Loucy (cell line): ENCODE data around the gene ART1.

Source experiments
- H2AFZ ChIP-seq: fragments of 200-600 bp; sonication (generic); 2 replicates; pipeline ENCODE4 v1.6.0; 2016; ENCODE audit warnings: antibody characterized with exemption, mild to moderate bottlenecking, low read length, moderate library complexity
- H3F3A ChIP-seq: fragments of 200-600 bp; 2 replicates; pipeline ENCODE4 v1.6.0; 2016; ENCODE audit warnings: antibody characterized with exemption, low read depth, mild to moderate bottlenecking
- H3K27me3 ChIP-seq: fragments of 200-600 bp; sonication (generic); 2 replicates; pipeline ENCODE4 v1.6.1; 2014; ENCODE audit warnings: low read length, mild to moderate bottlenecking; ENCODE audit not compliant: insufficient read depth, poor library complexity, severe bottlenecking
- H3K36me3 ChIP-seq: fragments of 200-600 bp; sonication (generic); 2 replicates; pipeline ENCODE4 v1.6.1; 2016; ENCODE audit warnings: low read length; ENCODE audit not compliant: insufficient read depth
- H3K4me1 ChIP-seq: fragments of 200-600 bp; sonication (generic); 2 replicates; pipeline ENCODE4 v1.5.1; 2014; ENCODE audit warnings: low read length, mild to moderate bottlenecking; ENCODE audit not compliant: insufficient read depth, poor library complexity, severe bottlenecking
- H3K4me2 ChIP-seq: fragments of 200-600 bp; sonication (generic); 2 replicates; pipeline ENCODE4 v1.6.0; 2014; ENCODE audit warnings: antibody characterized with exemption, low read length, low read depth, mild to moderate bottlenecking; ENCODE audit not compliant: poor library complexity, severe bottlenecking
- H3K4me3 ChIP-seq: fragments of 200-600 bp; sonication (generic); 2 replicates; pipeline ENCODE4 v1.5.1; 2014; ENCODE audit warnings: low read length, mild to moderate bottlenecking, mixed read lengths; ENCODE audit not compliant: poor library complexity, severe bottlenecking
- H3K79me2 ChIP-seq: fragments of 200-600 bp; sonication (generic); 2 replicates; pipeline ENCODE4 v1.6.1; 2014; ENCODE audit warnings: low read length; ENCODE audit not compliant: insufficient read depth
- H3K9ac ChIP-seq: fragments of 200-600 bp; sonication (generic); 2 replicates; pipeline ENCODE4 v1.6.0; 2014; ENCODE audit warnings: mild to moderate bottlenecking, low read depth, low read length, moderate library complexity; ENCODE audit not compliant: poor library complexity, severe bottlenecking
- H3K9me2 ChIP-seq: fragments of 200-600 bp; sonication (generic); replicated peaks from 2 replicates; pipeline ENCODE4 v1.6.1; 2016; ENCODE audit warnings: low read depth, low read length, mixed read lengths
- H3K9me3 ChIP-seq: fragments of 200-600 bp; sonication (generic); 2 replicates; pipeline ENCODE4 v1.6.1; 2014; ENCODE audit warnings: mild to moderate bottlenecking, antibody characterized with exemption, low read length, low read depth; ENCODE audit not compliant: insufficient read depth
- H4K20me1 ChIP-seq: fragments of 200-600 bp; sonication (generic); 2 replicates; pipeline ENCODE4 v1.6.0; 2014; ENCODE audit warnings: antibody characterized with exemption, low read length, mild to moderate bottlenecking; ENCODE audit not compliant: insufficient read depth, poor library complexity, severe bottlenecking
- EZH2phosphoT487 ChIP-seq: fragments of 200-600 bp; IDR thresholded peaks from 2 replicates; pipeline ENCODE4 v1.6.1; 2018; ENCODE audit warnings: antibody characterized with exemption, mild to moderate bottlenecking, moderate library complexity, borderline replicate concordance
- TF ChIP-seq, protein P1 (sequence below): fragments of 200-600 bp; sonication (generic); conservative IDR thresholded peaks from 2 replicates; pipeline ENCODE4 v1.5.1; 2014; ENCODE audit warnings: mild to moderate bottlenecking, antibody characterized with exemption, low read length

Gene ART1

GRCh38 chr11:3710485-3711259 is 65.7 kb downstream of the ART1 start:
- Histone ChIP-seq H3K4me1 (no peaks in the 10 kb centered on the region), H3K4me3 (no peak overlapping the region), H3K9ac (no peak overlapping the region), H4K20me1 (peaks cover 6% of the 10 kb centered on the region), H3K9me2 (no peaks in the 10 kb centered on the region), H3K4me2 (no peak overlapping the region), H3K9me3 (no peaks in the 10 kb centered on the region), H3K27me3 (no peaks in the 10 kb centered on the region), H3K36me3 (peaks cover 94% of the 10 kb centered on the region; the same call in 1 of the 2 replicates), H3F3A (no peaks in the 10 kb centered on the region), H2AFZ (no peak overlapping the region), H3K79me2 (no peaks in the 10 kb centered on the region)
- TF ChIP-seq, protein P1, sequence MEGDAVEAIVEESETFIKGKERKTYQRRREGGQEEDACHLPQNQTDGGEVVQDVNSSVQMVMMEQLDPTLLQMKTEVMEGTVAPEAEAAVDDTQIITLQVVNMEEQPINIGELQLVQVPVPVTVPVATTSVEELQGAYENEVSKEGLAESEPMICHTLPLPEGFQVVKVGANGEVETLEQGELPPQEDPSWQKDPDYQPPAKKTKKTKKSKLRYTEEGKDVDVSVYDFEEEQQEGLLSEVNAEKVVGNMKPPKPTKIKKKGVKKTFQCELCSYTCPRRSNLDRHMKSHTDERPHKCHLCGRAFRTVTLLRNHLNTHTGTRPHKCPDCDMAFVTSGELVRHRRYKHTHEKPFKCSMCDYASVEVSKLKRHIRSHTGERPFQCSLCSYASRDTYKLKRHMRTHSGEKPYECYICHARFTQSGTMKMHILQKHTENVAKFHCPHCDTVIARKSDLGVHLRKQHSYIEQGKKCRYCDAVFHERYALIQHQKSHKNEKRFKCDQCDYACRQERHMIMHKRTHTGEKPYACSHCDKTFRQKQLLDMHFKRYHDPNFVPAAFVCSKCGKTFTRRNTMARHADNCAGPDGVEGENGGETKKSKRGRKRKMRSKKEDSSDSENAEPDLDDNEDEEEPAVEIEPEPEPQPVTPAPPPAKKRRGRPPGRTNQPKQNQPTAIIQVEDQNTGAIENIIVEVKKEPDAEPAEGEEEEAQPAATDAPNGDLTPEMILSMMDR: no peak
- TF ChIP-seq EZH2phosphoT487: no peak

GRCh38 chr11:3712274-3712673 is 67.3 kb downstream of the ART1 start:
- Histone ChIP-seq H4K20me1 (peaks cover 6% of the 10 kb centered on the region), H3K27me3 (no peaks in the 10 kb centered on the region), H3K4me1 (no peaks in the 10 kb centered on the region), H3F3A (no peaks in the 10 kb centered on the region), H3K9me3 (no peaks in the 10 kb centered on the region), H3K9ac (no peak overlapping the region), H3K4me2 (no peak overlapping the region), H2AFZ (no peak overlapping the region), H3K4me3 (no peak overlapping the region), H3K9me2 (no peaks in the 10 kb centered on the region), H3K36me3 (peaks cover 94% of the 10 kb centered on the region), H3K79me2 (no peaks in the 10 kb centered on the region)
- TF ChIP-seq, protein P1: no peak
- TF ChIP-seq EZH2phosphoT487: no peak
